Endodermal cell (in vitro differentiated cells): ENCODE measurements around the gene ANKRD12. TPM values are rescaled to one million over a fixed set of nuclear protein-coding genes. Genes with fewer than 3 reads are reported as not detected.
"Not testable (repeated sequence)": the region's sequence is repeated elsewhere in the genome, so short reads cannot be mapped to it uniquely, and the experiment has no call there.

Experiments used
- DNase-seq: peaks from one replicate; pipeline ENCODE4 v3.0.0-alpha.2; 2017
- H3K27ac ChIP-seq: 2 replicates; pipeline ENCODE4 v1.5.1; 2013; ENCODE audit warnings: mild to moderate bottlenecking, low read depth, low read length, moderate library complexity
- H3K27me3 ChIP-seq: 2 replicates; pipeline ENCODE4 v1.6.1; 2013; ENCODE audit warnings: mild to moderate bottlenecking, low read length, moderate library complexity; ENCODE audit not compliant: insufficient read depth, control insufficient read depth, poor library complexity, severe bottlenecking
- H3K36me3 ChIP-seq: 2 replicates; pipeline ENCODE4 v1.7.0; 2013; ENCODE audit warnings: mild to moderate bottlenecking, low read length, moderate library complexity; ENCODE audit not compliant: control insufficient read depth, insufficient read depth
- H3K4me1 ChIP-seq: one replicate; pipeline ENCODE4 v1.7.0; 2013; ENCODE audit warnings: low read length; ENCODE audit not compliant: control insufficient read depth, insufficient read depth
- H3K4me3 ChIP-seq: 2 replicates; pipeline ENCODE4 v1.5.1; 2013; ENCODE audit warnings: mild to moderate bottlenecking, low read length, moderate library complexity
- H3K9ac ChIP-seq: 2 replicates; pipeline ENCODE4 v1.6.1; 2013; ENCODE audit warnings: mild to moderate bottlenecking, low read length, moderate library complexity; ENCODE audit not compliant: poor library complexity, severe bottlenecking; ENCODE audit errors: extremely low read depth
- H3K9me3 ChIP-seq: 2 replicates; pipeline ENCODE4 v1.6.1; 2013; ENCODE audit warnings: mild to moderate bottlenecking, low read length, moderate library complexity; ENCODE audit not compliant: control insufficient read depth
- H3K27ac Mint-ChIP-seq: 2 replicates; pipeline ENCODE4 v1.8.0; 2020; ENCODE audit warnings: mixed read lengths
- H3K27me3 Mint-ChIP-seq: 2 replicates; pipeline ENCODE4 v1.8.0; 2021; ENCODE audit warnings: mild to moderate bottlenecking, mixed read lengths; ENCODE audit not compliant: insufficient read depth
- H3K36me3 Mint-ChIP-seq: 2 replicates; pipeline ENCODE4 v1.8.0; 2020; ENCODE audit warnings: low read depth, mixed read lengths
- H3K4me1 Mint-ChIP-seq: 2 replicates; pipeline ENCODE4 v1.8.0; 2020; ENCODE audit warnings: mixed read lengths
- H3K4me3 Mint-ChIP-seq: 2 replicates; pipeline ENCODE4 v1.8.0; 2020; ENCODE audit warnings: mild to moderate bottlenecking, moderate library complexity, mixed read lengths
- H3K9me3 Mint-ChIP-seq: 2 replicates; pipeline ENCODE4 v1.8.0; 2020; ENCODE audit warnings: mild to moderate bottlenecking, mixed read lengths
- CTCF ChIP-seq: fragments of 200-600 bp; sonication (generic); conservative IDR thresholded peaks from 2 replicates; pipeline ENCODE4 v1.5.0; 2021; ENCODE audit warnings: antibody characterized with exemption, mild to moderate bottlenecking
- WGBS, 2 experiments: methylation state at CpG; one replicate each; pipeline versions ENCODE4 v1.1.5 to v1.1.7; 2013; ENCODE audit warnings: missing lambda C conversion rate in 2 of 2, mixed read lengths in 1 of 2; ENCODE audit not compliant: insufficient coverage in 1 of 2, insufficient read length in 1 of 2; 5-methylcytosine and 5-hydroxymethylcytosine counted together
- total RNA-seq, 2 donors: library from RNA; stranded (reverse); fragmentation: NEBNext Ultra II Directional in 1 of 2; extraction: Animal tissue kit (Norgen Biotek cat#: 25700) in 1 of 2; gene quantifications; 2 replicates in 1 of 2; 3 replicates in 1 of 2; pipeline ENCODE4 v1.2.1, GENCODE V29; 2021

The ANKRD12 gene
- total RNA-seq, 2 donors from 2014 or later, result 36.0 to 41.6 TPM

- H3K4me3 ChIP-seq, result no peak overlapping the region
- H3K36me3 Mint-ChIP-seq, result peaks cover 36% of the 10 kb centered on the region
- H3K27ac Mint-ChIP-seq, result no peak overlapping the region
- no peaks in the 10 kb centered on the region for H3K4me1 ChIP-seq
- H3K9me3 ChIP-seq, result peaks cover 13% of the 10 kb centered on the region
- WGBS, 2 experiments, result 89% methylated on average over 1 of the region's 1 CpG; no CpG with 5 or more reads in 1 of the 2 experiments
- H3K9me3 Mint-ChIP-seq, result peaks cover 21% of the 10 kb centered on the region
- no peak for TF ChIP-seq CTCF
- H3K27ac ChIP-seq, result no peak overlapping the region
- H3K36me3 ChIP-seq, result peaks cover 12% of the 10 kb centered on the region
- H3K9ac ChIP-seq, result no peak overlapping the region
- no peak for DNase-seq
- H3K4me3 Mint-ChIP-seq, result no peak overlapping the region
- H3K4me1 Mint-ChIP-seq, result peaks cover 17% of the 10 kb centered on the region
- H3K27me3 Mint-ChIP-seq, result no peaks in the 10 kb centered on the region
- no peaks in the 10 kb centered on the region for H3K27me3 ChIP-seq
Measured at GRCh38 chr18:9263264-9263663, 126.7 kb downstream of the ANKRD12 start.

- H3K4me3 ChIP-seq, result not testable (repeated sequence)
Measured at GRCh38 chr18:9264797-9265196, 128.2 kb downstream of the ANKRD12 start.

GRCh38 chr18:9273221-9273620 is 136.6 kb downstream of the ANKRD12 start:
- Mint-ChIP-seq H3K4me1 (no peaks in the 10 kb centered on the region), H3K9me3 (peaks cover 10% of the 10 kb centered on the region), H3K4me3 (no peak overlapping the region), H3K36me3 (peaks cover 51% of the 10 kb centered on the region), H3K27ac (no peak overlapping the region), H3K27me3 (no peaks in the 10 kb centered on the region)
- H3K9ac ChIP-seq, result no peak overlapping the region
- 92 to 100% methylated on average over 1 to 2 of the region's 2 CpGs for WGBS, 2 experiments
- H3K9me3 ChIP-seq, result no peaks in the 10 kb centered on the region
- TF ChIP-seq CTCF, result no peak
- no peak overlapping the region for H3K4me3 ChIP-seq
- no peak for DNase-seq
- no peaks in the 10 kb centered on the region for H3K4me1 ChIP-seq
- H3K36me3 ChIP-seq, result peaks cover 28% of the 10 kb centered on the region
- H3K27ac ChIP-seq, result no peak overlapping the region
- H3K27me3 ChIP-seq, result no peaks in the 10 kb centered on the region

More at GRCh38 chr18:9264797-9265196, 128.2 kb downstream of the ANKRD12 start:
- Mint-ChIP-seq H3K4me3 (peak overlapping the region; percentile 60), H3K36me3 (peaks cover 38% of the 10 kb centered on the region), H3K4me1 (peaks cover 17% of the 10 kb centered on the region), H3K9me3 (peaks cover 31% of the 10 kb centered on the region), H3K27ac (peak overlapping the region; percentile 96)
- H3K27me3 ChIP-seq, H3K9ac ChIP-seq, H3K27me3 Mint-ChIP-seq, H3K27ac ChIP-seq, H3K4me1 ChIP-seq: not testable (repeated sequence)
- Histone ChIP-seq H3K9me3 (peaks cover 12% of the 10 kb centered on the region), H3K36me3 (peaks cover 12% of the 10 kb centered on the region)
- 66 to 93% methylated on average over 11 to 15 of the region's 15 CpGs for WGBS, 2 experiments
- DNase-seq, result peak; percentile 84

- H3K4me3 ChIP-seq, result no peak overlapping the region
- 91% methylated on average over 1 of the region's 1 CpG; no CpG with 5 or more reads in 1 of the 2 experiments for WGBS, 2 experiments
- peaks cover 61% of the 10 kb centered on the region for H3K36me3 Mint-ChIP-seq
- H3K4me1 Mint-ChIP-seq, result no peaks in the 10 kb centered on the region
- H3K9ac ChIP-seq, result no peak overlapping the region
- H3K9me3 ChIP-seq, result no peaks in the 10 kb centered on the region
- DNase-seq, result no peak
- no peak for TF ChIP-seq CTCF
- H3K9me3 Mint-ChIP-seq, result no peaks in the 10 kb centered on the region
- no peak overlapping the region for H3K27ac ChIP-seq
- no peaks in the 10 kb centered on the region for H3K27me3 Mint-ChIP-seq
- H3K27ac Mint-ChIP-seq, result no peak overlapping the region
- no peak overlapping the region for H3K4me3 Mint-ChIP-seq
- H3K27me3 ChIP-seq, result no peaks in the 10 kb centered on the region
- no peaks in the 10 kb centered on the region for H3K4me1 ChIP-seq
- peaks cover 35% of the 10 kb centered on the region for H3K36me3 ChIP-seq
Measured at GRCh38 chr18:9275890-9276289, 139.3 kb downstream of the ANKRD12 start.
